ENCODE results near the gene RTP5.

The RTP5 gene

DNA sequence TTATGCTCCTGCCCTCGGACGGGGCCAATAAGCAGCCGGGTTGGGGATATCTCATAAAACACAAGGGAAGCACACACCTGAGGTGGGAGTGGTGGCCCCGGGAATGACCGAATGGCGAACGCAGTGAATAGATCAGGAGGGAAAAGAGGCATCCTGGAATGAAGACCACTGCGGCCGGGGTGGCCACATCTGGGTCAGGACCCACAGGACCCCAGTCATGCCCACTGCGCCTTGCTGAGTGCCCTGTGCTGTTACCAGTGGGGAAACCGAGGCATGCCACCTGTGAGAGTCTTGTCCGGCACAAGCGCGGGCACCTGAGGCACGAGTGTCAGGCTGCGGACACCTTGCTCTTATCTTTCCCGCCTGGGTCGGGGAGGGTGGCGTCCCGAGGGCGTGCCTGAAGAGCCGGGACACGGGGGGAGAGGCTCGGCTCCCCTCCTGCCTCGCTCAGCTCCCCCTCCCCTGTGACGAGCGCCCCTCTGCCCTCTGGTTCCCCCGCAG lies 12.4 kb upstream of the RTP5 start:
- FAIRE-seq (no peak), DNase-seq (ENCODE audit: insufficient read length, low spot score) (no peak)
- TF ChIP-seq CTCF (IDR thresholded peaks at IDR 0.05; ENCODE audit: insufficient read depth, missing control alignments) = no peak

DNA sequence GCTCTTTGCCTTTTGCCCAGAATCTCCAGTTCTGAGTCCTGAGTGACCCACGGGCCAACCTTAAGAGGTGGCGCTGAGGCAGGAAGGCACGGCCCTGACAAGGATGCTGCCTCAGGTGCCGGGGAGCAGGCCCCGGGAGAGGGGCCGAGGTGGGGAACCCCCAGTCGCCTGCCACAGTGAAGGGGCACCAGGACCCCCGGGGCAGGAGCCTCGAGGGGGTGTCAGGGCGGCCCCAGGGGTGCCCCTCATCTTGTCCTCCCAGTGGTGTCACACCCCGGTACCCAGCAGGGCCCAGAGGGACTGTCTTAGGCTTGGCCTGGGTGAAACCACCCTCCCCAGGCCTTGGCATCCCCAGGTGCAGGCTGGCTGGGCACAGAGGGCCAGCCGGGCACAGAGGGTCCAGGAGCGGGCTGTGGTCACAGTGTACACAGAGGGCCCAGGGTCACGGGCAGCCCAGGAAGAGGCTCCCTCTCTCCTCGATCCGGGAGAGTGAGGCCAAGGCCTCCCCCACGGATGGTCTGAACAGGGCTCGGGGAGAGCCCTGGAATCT lies 11.9 kb upstream of the RTP5 start:
- no peak for TF ChIP-seq CTCF (IDR thresholded peaks at IDR 0.05; ENCODE audit: insufficient read depth, missing control alignments)
- FAIRE-seq = no peak
- no peak for DNase-seq (ENCODE audit: insufficient read length, low spot score)

- FAIRE-seq = no peak
- TF ChIP-seq CTCF (IDR thresholded peaks at IDR 0.05; ENCODE audit: insufficient read depth, missing control alignments) = no peak
- DNase-seq (ENCODE audit: insufficient read length, low spot score) = no peak
These were observed 11.1 kb upstream of the RTP5 start, which contains the start of gene PDCD1 for GRCh38 chr2:241858206-241859016. TSS of gene PDCD1 (minus strand) at chr2:241858894. CDS start at chr2:241858838, 56 bp downstream.

DNA sequence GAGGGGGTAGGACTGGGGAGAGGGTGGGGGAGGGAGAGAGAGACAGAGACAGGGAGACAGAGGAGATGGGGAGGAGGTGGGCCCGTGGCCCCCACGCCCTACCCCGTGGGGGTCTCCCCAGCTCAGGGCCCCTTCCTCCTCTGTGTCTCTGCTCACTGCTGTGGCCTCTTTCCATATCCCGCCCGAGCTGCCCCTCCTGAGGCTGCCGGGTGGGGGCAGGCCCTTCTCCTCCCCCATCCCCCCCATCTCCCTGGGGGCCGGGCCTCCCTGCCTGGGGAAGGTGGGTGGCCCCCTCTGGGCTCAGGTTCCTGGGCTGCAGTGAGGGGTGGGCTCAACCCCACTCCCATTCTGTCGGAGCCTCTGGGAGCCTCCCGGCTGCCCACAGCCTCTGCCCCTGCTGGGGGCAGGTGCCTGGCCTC lies 10.5 kb upstream of the RTP5 start:
- no peak for DNase-seq (ENCODE audit: insufficient read length, low spot score)
- no peak for FAIRE-seq
- TF ChIP-seq CTCF (IDR thresholded peaks at IDR 0.05; ENCODE audit: insufficient read depth, missing control alignments) = no peak

DNA sequence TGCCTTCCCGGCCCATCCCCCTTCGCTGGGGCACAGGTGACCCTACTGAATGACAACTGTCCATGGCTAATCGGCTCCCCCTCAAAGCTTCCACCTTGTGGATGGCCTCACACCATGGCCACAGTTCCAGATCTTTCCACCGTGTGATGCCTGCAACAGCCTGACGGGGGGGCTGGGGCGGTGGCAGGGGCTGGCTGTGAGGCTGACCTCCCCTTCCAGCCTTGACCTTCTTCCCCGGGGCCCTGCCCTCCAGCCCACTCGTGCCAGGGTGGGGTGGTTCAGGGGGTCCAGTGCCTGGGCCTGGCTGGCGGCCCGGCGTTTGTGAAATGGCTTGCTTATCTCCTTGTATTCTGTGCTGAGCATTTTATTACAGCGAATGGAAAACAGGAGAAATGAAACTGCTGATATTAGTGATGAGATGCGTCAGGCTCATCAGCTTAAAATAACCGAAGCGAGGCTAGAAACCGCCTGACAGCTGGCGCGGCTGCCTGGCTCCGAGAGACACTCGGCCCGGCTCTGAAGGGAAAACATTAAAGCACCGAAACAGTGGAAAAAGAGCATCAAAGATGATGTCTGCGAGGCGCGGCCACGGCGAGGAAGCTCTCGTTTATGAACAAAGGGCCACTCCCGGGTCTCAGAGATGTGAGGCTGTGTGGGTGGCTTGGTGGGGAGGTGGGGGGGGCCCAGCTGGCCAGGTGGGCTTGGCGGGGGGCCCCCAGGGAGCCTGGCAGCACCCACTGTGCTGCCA lies 9.9 kb upstream of the RTP5 start:
- TF ChIP-seq CTCF (IDR thresholded peaks at IDR 0.05; ENCODE audit: insufficient read depth, missing control alignments) = no peak
- no peak for DNase-seq (ENCODE audit: insufficient read length, low spot score)
- no peak for FAIRE-seq

DNA sequence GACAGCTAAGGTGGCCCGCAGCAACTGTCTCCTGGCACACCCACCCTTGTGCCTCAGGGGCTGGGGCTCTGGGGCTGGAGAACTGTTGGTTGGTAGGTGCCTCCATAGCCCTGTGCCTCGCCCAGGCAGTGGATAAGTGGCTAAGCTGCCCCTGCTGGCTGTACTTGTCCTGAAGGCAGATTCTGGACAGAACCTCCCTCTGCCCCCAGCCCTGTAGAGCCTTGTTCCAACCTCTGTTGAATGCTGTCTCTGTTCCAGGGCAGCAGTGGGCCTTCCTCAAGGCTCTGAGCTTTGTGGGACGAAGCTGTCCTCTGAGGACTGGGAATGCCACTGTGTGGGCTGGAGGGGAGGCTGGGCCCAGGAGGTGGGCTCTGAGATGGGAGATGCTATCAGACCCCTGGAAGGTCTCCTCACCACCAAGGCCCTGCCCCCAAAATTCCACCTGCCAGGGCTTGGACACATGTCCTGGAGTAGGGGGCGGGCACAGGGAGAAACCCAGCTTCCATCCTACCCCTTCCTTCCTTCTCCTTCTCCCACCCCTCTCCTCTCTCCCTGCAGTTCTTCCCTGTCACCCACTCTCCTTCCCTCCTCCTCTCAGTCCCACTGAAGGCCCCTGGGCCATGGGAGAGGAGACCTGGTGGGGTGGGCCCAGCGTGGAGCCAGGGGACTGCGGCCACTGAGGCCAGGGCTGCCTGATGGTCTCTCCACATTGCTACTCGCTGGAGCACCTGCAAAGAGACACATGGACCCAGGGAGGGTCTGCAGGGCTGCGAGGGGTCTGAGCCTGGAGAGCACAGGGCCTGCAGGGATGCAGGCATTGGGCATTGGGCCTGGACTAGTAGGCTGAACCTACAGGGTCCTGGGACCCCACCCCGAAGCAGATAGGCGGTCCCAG lies 9.1 kb upstream of the RTP5 start:
- DNase-seq (ENCODE audit: insufficient read length, low spot score) (no peak), FAIRE-seq (no peak)
- TF ChIP-seq CTCF (IDR thresholded peaks at IDR 0.05; ENCODE audit: insufficient read depth, missing control alignments) = no peak

Data from D721Med (cell line).